Measurements from ENCODE around the gene VPS41.

- TF ChIP-seq POLR2AphosphoS5 (IDR thresholded peaks at IDR 0.05; ENCODE audit: low read depth, low read length) (no peak), TAF1 (IDR thresholded peaks at IDR 0.05; ENCODE audit: borderline replicate concordance, low read depth, low read length) (no peak)
These were observed 185.7 kb downstream of the VPS41 start for GRCh38 chr7:38723327-38723726.

All from GM12892 (cell line).